GM23338 (cell line): ENCODE measurements around the gene WIF1. TPM values are rescaled to one million over a fixed set of nuclear protein-coding genes. Genes with fewer than 3 reads are reported as not detected.

Source experiments
- ATAC-seq: fragments of 200-7000 bp; cut with Tn5 transposase; 3 replicates; pipeline ENCODE4 v1.9.1; 2020
- DNase-seq: peaks from one replicate; pipeline ENCODE4 v3.0.0-alpha.2; 2015; ENCODE audit warnings: low spot score
- H2AFZ ChIP-seq: fragments of 200-600 bp; sonication (generic); 2 replicates; pipeline ENCODE4 v1.8.0; 2016; ENCODE audit warnings: antibody characterized with exemption, mild to moderate bottlenecking, moderate library complexity
- H3F3A ChIP-seq: fragments of 200-600 bp; sonication (generic); replicated peaks from 2 replicates; pipeline ENCODE4 v1.8.0; 2017; ENCODE audit warnings: antibody characterized with exemption, mixed run types, low read depth
- H3K27ac ChIP-seq: fragments of 200-600 bp; sonication (generic); 2 replicates; pipeline ENCODE4 v1.6.1; 2016; ENCODE audit warnings: low read depth
- H3K27me3 ChIP-seq: fragments of 200-600 bp; sonication (generic); 2 replicates; pipeline ENCODE4 v1.8.0; 2016; ENCODE audit warnings: mild to moderate bottlenecking, mixed run types, moderate library complexity; ENCODE audit not compliant: insufficient read depth
- H3K36me3 ChIP-seq: fragments of 200-600 bp; sonication (generic); 2 replicates; pipeline ENCODE4 v1.8.0; 2016; ENCODE audit warnings: mild to moderate bottlenecking; ENCODE audit not compliant: insufficient read depth
- H3K4me1 ChIP-seq: fragments of 200-600 bp; sonication (generic); 2 replicates; pipeline ENCODE4 v1.8.0; 2016; ENCODE audit warnings: mild to moderate bottlenecking, moderate library complexity; ENCODE audit not compliant: insufficient read depth
- H3K4me2 ChIP-seq: fragments of 200-600 bp; sonication (generic); 2 replicates; pipeline ENCODE4 v1.7.1; 2017; ENCODE audit warnings: mixed run types
- H3K4me3 ChIP-seq: fragments of 200-600 bp; sonication (generic); 2 replicates; pipeline ENCODE4 v1.6.1; 2016; ENCODE audit warnings: mixed run types
- H3K79me2 ChIP-seq: fragments of 200-600 bp; sonication (generic); replicated peaks from 2 replicates; pipeline ENCODE4 v1.8.0; 2017; ENCODE audit warnings: mild to moderate bottlenecking; ENCODE audit not compliant: insufficient read depth
- H3K9me2 ChIP-seq: fragments of 200-600 bp; sonication (generic); 2 replicates; pipeline ENCODE4 v1.8.0; 2017; ENCODE audit not compliant: insufficient read depth
- H4K20me1 ChIP-seq: fragments of 200-600 bp; sonication (generic); replicated peaks from 2 replicates; pipeline ENCODE4 v1.8.0; 2017; ENCODE audit warnings: mild to moderate bottlenecking; ENCODE audit not compliant: insufficient read depth
- H3K27ac Mint-ChIP-seq: 2 replicates; pipeline ENCODE4 v1.8.0; 2020; ENCODE audit warnings: inconsistent platforms, mild to moderate bottlenecking, moderate library complexity, mixed read lengths
- H3K27me3 Mint-ChIP-seq: 3 replicates; pipeline ENCODE4 v1.8.0; 2022; ENCODE audit warnings: low read depth, mild to moderate bottlenecking, moderate library complexity, mixed read lengths, inconsistent platforms; ENCODE audit not compliant: insufficient read depth, poor library complexity
- H3K36me3 Mint-ChIP-seq: 3 replicates; pipeline ENCODE4 v1.8.0; 2021; ENCODE audit warnings: low read depth, mild to moderate bottlenecking, inconsistent platforms, moderate library complexity, mixed read lengths
- H3K4me1 Mint-ChIP-seq: 3 replicates; pipeline ENCODE4 v1.8.0; 2020; ENCODE audit warnings: mild to moderate bottlenecking, inconsistent platforms, mixed read lengths
- H3K4me3 Mint-ChIP-seq: 3 replicates; pipeline ENCODE4 v1.8.0; 2021; ENCODE audit warnings: moderate library complexity, mild to moderate bottlenecking, inconsistent platforms, mixed read lengths
- H3K9me3 Mint-ChIP-seq: 3 replicates; pipeline ENCODE4 v1.8.0; 2020; ENCODE audit warnings: moderate library complexity, mild to moderate bottlenecking, inconsistent platforms, mixed read lengths
- CREB1 ChIP-seq: fragments of 250-450 bp; sonication (Bioruptor Pico); IDR thresholded peaks from 2 replicates; pipeline ENCODE4 v1.5.0; 2020; ENCODE audit warnings: low read depth, mild to moderate bottlenecking, moderate library complexity
- CTCF ChIP-seq, 2 experiments: fragments of 200-600 bp in 1 of 2; sonication (generic) in 1 of 2; conservative IDR thresholded peaks; 2 replicates each; pipeline versions ENCODE4 v1.5.1 to v1.6.1; 2016 to 2017; ENCODE audit warnings: antibody characterized with exemption in 2 of 2, low read depth in 2 of 2, mild to moderate bottlenecking in 2 of 2, moderate library complexity in 1 of 2
- ETS1 ChIP-seq: IDR thresholded peaks from 2 replicates; pipeline ENCODE4 v1.6.1; 2016; ENCODE audit warnings: antibody characterized with exemption
- EZH2 ChIP-seq: fragments of 200-600 bp; sonication (generic); IDR thresholded peaks from one replicate; pipeline ENCODE4 v1.8.0; 2017; ENCODE audit warnings: antibody characterized with exemption, mild to moderate bottlenecking, low read depth; ENCODE audit not compliant: unreplicated experiment
- EZH2phosphoT487 ChIP-seq: fragments of 200-600 bp; sonication (generic); IDR thresholded peaks from one replicate; pipeline ENCODE4 v1.8.1; 2018; ENCODE audit warnings: antibody characterized with exemption; ENCODE audit not compliant: unreplicated experiment
- JUNB ChIP-seq: IDR thresholded peaks from one replicate; pipeline ENCODE4 v1.6.1; 2016; ENCODE audit warnings: antibody characterized with exemption; ENCODE audit not compliant: unreplicated experiment
- NANOG ChIP-seq: IDR thresholded peaks from 2 replicates; pipeline ENCODE4 v1.6.1; 2016; ENCODE audit warnings: antibody characterized with exemption, borderline replicate concordance
- POLR2AphosphoS5 ChIP-seq: IDR thresholded peaks from 2 replicates; pipeline ENCODE4 v1.6.1; 2016; ENCODE audit warnings: antibody characterized with exemption, low read depth
- REST ChIP-seq: IDR thresholded peaks from one replicate; pipeline ENCODE4 v1.6.1; 2018; ENCODE audit warnings: antibody characterized with exemption; ENCODE audit not compliant: unreplicated experiment
- STAT1 ChIP-seq: IDR thresholded peaks from one replicate; pipeline ENCODE4 v1.6.1; 2016; ENCODE audit warnings: antibody characterized with exemption; ENCODE audit not compliant: unreplicated experiment
- ZNF114 ChIP-seq: fragments of 250-450 bp; sonication (Bioruptor Pico); IDR thresholded peaks from 2 replicates; pipeline ENCODE4 v1.5.0; 2020; ENCODE audit warnings: mild to moderate bottlenecking, moderate library complexity
- ZNF331 ChIP-seq: fragments of 250-450 bp; sonication (Bioruptor Pico); IDR thresholded peaks from 2 replicates; pipeline ENCODE4 v1.5.0; 2020; ENCODE audit warnings: low read depth, mild to moderate bottlenecking, moderate library complexity
- ZNF462 ChIP-seq: fragments of 250-450 bp; sonication (Bioruptor Pico); IDR thresholded peaks from 2 replicates; pipeline ENCODE4 v1.5.0; 2020; ENCODE audit warnings: mild to moderate bottlenecking, moderate library complexity
- polyA plus RNA-seq: library from polyadenylated mRNA; unstranded; fragments of >200 nt; fragmentation: Nextera tagmentation; extraction: Ambion mirVana; gene quantifications from 2 replicates; pipeline ENCODE4 v1.2.1, GENCODE V29; 2016
- total RNA-seq: library from RNA; depleted of rRNA; stranded (reverse); fragments of >200 nt; shearing (Covaris generic); gene quantifications from 2 replicates; pipeline ENCODE4 v1.2.3, GENCODE V29; 2014

WIF1 gene
- total and polyA plus RNA-seq, 2 experiments from 2014 or later, result 4.1 to 4.2 TPM

GRCh38 chr12:65082406-65082805, 38.7 kb downstream of the WIF1 start:
- no peaks in the 10 kb centered on the region for H3K27me3 ChIP-seq
- no peak overlapping the region for H3K4me2 ChIP-seq
- H3K4me1 Mint-ChIP-seq, result peaks cover 22% of the 10 kb centered on the region
- no peaks in the 10 kb centered on the region for H3F3A ChIP-seq
- DNase-seq (no peak), ATAC-seq (no peak)
- no peak overlapping the region for H3K4me3 ChIP-seq
- H3K9me3 Mint-ChIP-seq, result no peaks in the 10 kb centered on the region
- H3K36me3 Mint-ChIP-seq, result no peaks in the 10 kb centered on the region
- H3K4me1 ChIP-seq, result peaks cover 10% of the 10 kb centered on the region; the same call in 1 of the 2 replicates
- H3K36me3 ChIP-seq, result no peaks in the 10 kb centered on the region
- H3K27ac Mint-ChIP-seq, result no peak overlapping the region
- no peaks in the 10 kb centered on the region for H4K20me1 ChIP-seq
- no peak overlapping the region for H3K4me3 Mint-ChIP-seq
- H2AFZ ChIP-seq, result no peak overlapping the region
- no peaks in the 10 kb centered on the region for H3K27me3 Mint-ChIP-seq
- no peak overlapping the region for H3K27ac ChIP-seq
- no peak for TF ChIP-seq EZH2phosphoT487
- no peak for TF ChIP-seq JUNB
- no peak for TF ChIP-seq ETS1
- TF ChIP-seq EZH2, result no peak
- no peak for TF ChIP-seq POLR2AphosphoS5
- TF ChIP-seq REST, result no peak
- no peak for TF ChIP-seq ZNF331 (CRISPR knock-in tag)
- no peak for TF ChIP-seq CREB1 (CRISPR knock-in tag)
- no peak for TF ChIP-seq STAT1
- TF ChIP-seq CTCF (conservative IDR thresholded peaks at IDR 0.05; ENCODE audit: low read depth in 2 of 2), result no peak
- no peak for TF ChIP-seq ZNF114 (CRISPR knock-in tag)
- TF ChIP-seq ZNF462 (CRISPR knock-in tag), result no peak
- no peak for TF ChIP-seq NANOG
- H3K9me2 ChIP-seq, result 0 out of 2 replicates have a peak, but pooled peaks cover 3% of the 10 kb centered on the region
- H3K79me2 ChIP-seq, result no peaks in the 10 kb centered on the region
